GM23338 (cell line): ENCODE measurements around the gene AEN.

ENCODE experiments used
- EZH2 ChIP-seq: fragments of 200-600 bp; sonication (generic); IDR thresholded peaks from one replicate; pipeline ENCODE4 v1.8.0; 2017; ENCODE audit warnings: antibody characterized with exemption, mild to moderate bottlenecking, low read depth; ENCODE audit not compliant: unreplicated experiment
- EZH2phosphoT487 ChIP-seq: fragments of 200-600 bp; sonication (generic); IDR thresholded peaks from one replicate; pipeline ENCODE4 v1.8.1; 2018; ENCODE audit warnings: antibody characterized with exemption; ENCODE audit not compliant: unreplicated experiment
- TF ChIP-seq, protein P1 (sequence below), 2 experiments: fragments of 200-600 bp in 1 of 2; sonication (generic) in 1 of 2; conservative IDR thresholded peaks; 2 replicates each; pipeline versions ENCODE4 v1.5.1 to v1.6.1; 2016 to 2017; ENCODE audit warnings: antibody characterized with exemption in 2 of 2, low read depth in 2 of 2, mild to moderate bottlenecking in 2 of 2, moderate library complexity in 1 of 2

- TF ChIP-seq, protein P1, sequence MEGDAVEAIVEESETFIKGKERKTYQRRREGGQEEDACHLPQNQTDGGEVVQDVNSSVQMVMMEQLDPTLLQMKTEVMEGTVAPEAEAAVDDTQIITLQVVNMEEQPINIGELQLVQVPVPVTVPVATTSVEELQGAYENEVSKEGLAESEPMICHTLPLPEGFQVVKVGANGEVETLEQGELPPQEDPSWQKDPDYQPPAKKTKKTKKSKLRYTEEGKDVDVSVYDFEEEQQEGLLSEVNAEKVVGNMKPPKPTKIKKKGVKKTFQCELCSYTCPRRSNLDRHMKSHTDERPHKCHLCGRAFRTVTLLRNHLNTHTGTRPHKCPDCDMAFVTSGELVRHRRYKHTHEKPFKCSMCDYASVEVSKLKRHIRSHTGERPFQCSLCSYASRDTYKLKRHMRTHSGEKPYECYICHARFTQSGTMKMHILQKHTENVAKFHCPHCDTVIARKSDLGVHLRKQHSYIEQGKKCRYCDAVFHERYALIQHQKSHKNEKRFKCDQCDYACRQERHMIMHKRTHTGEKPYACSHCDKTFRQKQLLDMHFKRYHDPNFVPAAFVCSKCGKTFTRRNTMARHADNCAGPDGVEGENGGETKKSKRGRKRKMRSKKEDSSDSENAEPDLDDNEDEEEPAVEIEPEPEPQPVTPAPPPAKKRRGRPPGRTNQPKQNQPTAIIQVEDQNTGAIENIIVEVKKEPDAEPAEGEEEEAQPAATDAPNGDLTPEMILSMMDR (conservative IDR thresholded peaks at IDR 0.05; ENCODE audit: low read depth in 2 of 2), result no peak
- TF ChIP-seq EZH2 (no peak), EZH2phosphoT487 (no peak)
Observed at GRCh38 chr15:88609344-88610090, 11.6 kb upstream of the AEN start.
